PC-9 (cell line): ENCODE data around the gene PIAS1. TPM values are rescaled to one million over a fixed set of nuclear protein-coding genes. Genes with fewer than 3 reads are reported as not detected.

Experiments
- BruUV-seq: library from RNA; stranded (reverse); fragments of 400-500 nt; replicated peaks from 2 replicates; lab custom pipeline; 2021; lab: Mats Ljungman, UMichigan
- CTCF ChIA-PET: fragments of 300-600 bp; sonication (Branson Sonifier 250); formaldehyde crosslinking; loops from one replicate; lab custom pipeline; 2022; ENCODE audit warnings: antibody characterized with exemption; lab: Charles Lee
- POLR2A ChIA-PET: fragments of 300-600 bp; sonication (Branson Sonifier 250); formaldehyde crosslinking; loops from one replicate; lab custom pipeline; 2022; ENCODE audit warnings: antibody characterized with exemption; ENCODE audit not compliant: unreplicated experiment; lab: Charles Lee
- DNase-seq, 2 experiments: peaks; one replicate each; pipeline versions ENCODE4 v3.0.0 to v3.0.0-alpha.2; 2015 to 2022; ENCODE audit warnings: mixed read lengths in 1 of 2
- H2AFZ ChIP-seq: fragments of 200-600 bp; sonication (generic); 2 replicates; pipeline ENCODE4 v1.8.1; 2017; ENCODE audit warnings: antibody characterized with exemption
- H3F3A ChIP-seq: fragments of 200-600 bp; sonication (generic); 2 replicates; pipeline ENCODE4 v1.8.1; 2017; ENCODE audit warnings: antibody characterized with exemption, mild to moderate bottlenecking, low read depth; ENCODE audit not compliant: insufficient read depth
- H3K27ac ChIP-seq: fragments of 200-600 bp; sonication (generic); 2 replicates; pipeline ENCODE4 v1.6.1; 2016; ENCODE audit warnings: mixed run types
- H3K27me3 ChIP-seq: fragments of 200-600 bp; sonication (generic); 2 replicates; pipeline ENCODE4 v1.6.1; 2016; ENCODE audit warnings: low read depth, mixed run types; ENCODE audit not compliant: insufficient read depth
- H3K36me3 ChIP-seq: fragments of 200-600 bp; sonication (generic); 2 replicates; pipeline ENCODE4 v1.6.1; 2016; ENCODE audit warnings: low read depth, mixed run types
- H3K4me1 ChIP-seq: fragments of 200-600 bp; sonication (generic); replicated peaks from 2 replicates; pipeline ENCODE4 v1.6.1; 2016; ENCODE audit warnings: mixed run types; ENCODE audit not compliant: insufficient read depth
- H3K4me2 ChIP-seq: fragments of 200-600 bp; sonication (generic); 2 replicates; pipeline ENCODE4 v1.6.1; 2017; ENCODE audit warnings: mixed run types
- H3K4me3 ChIP-seq: fragments of 200-600 bp; sonication (generic); 2 replicates; pipeline ENCODE4 v1.6.1; 2016; ENCODE audit warnings: mixed run types
- H3K79me2 ChIP-seq: fragments of 200-600 bp; sonication (generic); 2 replicates; pipeline ENCODE4 v1.6.1; 2017; ENCODE audit warnings: low read depth, mixed run types
- H3K9me2 ChIP-seq: fragments of 200-600 bp; sonication (generic); 2 replicates; pipeline ENCODE4 v1.8.1; 2017; ENCODE audit warnings: mild to moderate bottlenecking; ENCODE audit not compliant: insufficient read depth
- H3K9me3 ChIP-seq: fragments of 200-600 bp; sonication (generic); 2 replicates; pipeline ENCODE4 v1.8.1; 2016; ENCODE audit warnings: low read depth; ENCODE audit not compliant: insufficient read depth
- H4K20me1 ChIP-seq: fragments of 200-600 bp; sonication (generic); 2 replicates; pipeline ENCODE4 v1.8.1; 2017; ENCODE audit not compliant: insufficient read depth
- CTCF ChIP-seq: fragments of 200-600 bp; sonication (generic); conservative IDR thresholded peaks from 2 replicates; pipeline ENCODE4 v1.6.1; 2017; ENCODE audit warnings: mixed run types, antibody characterized with exemption, mild to moderate bottlenecking, moderate library complexity
- EZH2 ChIP-seq: fragments of 200-600 bp; sonication (generic); IDR thresholded peaks from 2 replicates; pipeline ENCODE4 v1.8.0; 2017; ENCODE audit warnings: antibody characterized with exemption, low read depth
- intact Hi-C: fragments of 100-400 bp; cut with micrococcal nuclease; formaldehyde crosslinking; loops from one replicate; pipeline ENCODE4 v1.10.0; 2022; ENCODE audit not compliant: unreplicated experiment
- total RNA-seq: library from RNA; stranded (reverse); gene quantifications from 2 replicates; pipeline ENCODE4 v1.2.3, GENCODE V29; 2021

PIAS1 gene
- total RNA-seq, 1 experiment from 2014 or later = 42.5 TPM

- no TSS peak for BruUV-seq
- intact Hi-C loops = no loop called here
- H3K36me3 ChIP-seq = no peaks in the 10 kb centered on the region
- no peaks in the 10 kb centered on the region for H3K9me2 ChIP-seq
- no peaks in the 10 kb centered on the region for H3K27me3 ChIP-seq
- H3K9me3 ChIP-seq = no peaks in the 10 kb centered on the region
- H2AFZ ChIP-seq = no peak overlapping the region
- no peak overlapping the region for H3K27ac ChIP-seq
- DNase-seq = no peak
- no peak overlapping the region for H3K4me3 ChIP-seq
- no peak for TF ChIP-seq EZH2
- no peak for TF ChIP-seq CTCF
- no peaks in the 10 kb centered on the region for H3F3A ChIP-seq
- no peaks in the 10 kb centered on the region for H3K79me2 ChIP-seq
- POLR2A ChIA-PET = no interaction called here
- H3K4me1 ChIP-seq = no peaks in the 10 kb centered on the region
- H4K20me1 ChIP-seq = no peaks in the 10 kb centered on the region
- CTCF ChIA-PET = no interaction called here
- H3K4me2 ChIP-seq = no peak overlapping the region
Observed at GRCh38 chr15:68208636-68209240, 154.6 kb downstream of the PIAS1 start.

GRCh38 chr15:68209272-68209671 lies 155.2 kb downstream of the PIAS1 start:
- no peaks in the 10 kb centered on the region for H3K79me2 ChIP-seq
- H3F3A ChIP-seq = no peaks in the 10 kb centered on the region
- no peaks in the 10 kb centered on the region for H3K4me1 ChIP-seq
- H3K9me3 ChIP-seq = no peaks in the 10 kb centered on the region
- no peak for DNase-seq
- no peak overlapping the region for H3K4me2 ChIP-seq
- H3K4me3 ChIP-seq = no peak overlapping the region
- CTCF ChIA-PET = no interaction called here
- TF ChIP-seq EZH2 = no peak
- no peak for TF ChIP-seq CTCF
- POLR2A ChIA-PET = no interaction called here
- H3K36me3 ChIP-seq = no peaks in the 10 kb centered on the region
- H3K27ac ChIP-seq = no peak overlapping the region
- H3K9me2 ChIP-seq = no peaks in the 10 kb centered on the region
- intact Hi-C loops = no loop called here
- no TSS peak for BruUV-seq
- no peaks in the 10 kb centered on the region for H4K20me1 ChIP-seq
- no peak overlapping the region for H2AFZ ChIP-seq
- no peaks in the 10 kb centered on the region for H3K27me3 ChIP-seq

- no peak overlapping the region for H3K4me3 ChIP-seq
- no peak for DNase-seq
- POLR2A ChIA-PET = no interaction called here
- CTCF ChIA-PET = interaction anchor here (0.7 kb wide), 1 partner anchor 825 kb away, joined by 3 read pairs; no protein-coding TSS in a partner anchor
- no peaks in the 10 kb centered on the region for H3K27me3 ChIP-seq
- no peak overlapping the region for H3K27ac ChIP-seq
- BruUV-seq = no TSS peak
- intact Hi-C loops = no loop called here
- H3F3A ChIP-seq = no peaks in the 10 kb centered on the region
- H3K79me2 ChIP-seq = peaks cover 2% of the 10 kb centered on the region; the same call in 1 of the 2 replicates
- no peaks in the 10 kb centered on the region for H3K9me2 ChIP-seq
- H3K4me2 ChIP-seq = no peak overlapping the region
- H3K4me1 ChIP-seq = no peaks in the 10 kb centered on the region
- TF ChIP-seq CTCF (no peak), EZH2 (no peak)
- no peaks in the 10 kb centered on the region for H3K9me3 ChIP-seq
- H4K20me1 ChIP-seq = no peaks in the 10 kb centered on the region
- no peaks in the 10 kb centered on the region for H3K36me3 ChIP-seq
- no peak overlapping the region for H2AFZ ChIP-seq
Observed at GRCh38 chr15:68209735-68210408, 155.8 kb downstream of the PIAS1 start.
